IMR-90 (cell line): Measurements from ENCODE around the gene GALNT16.

Experiments
- BHLHE40 ChIP-seq: fragments of 150-350 bp; IDR thresholded peaks from 2 replicates; pipeline ENCODE4 v1.6.1; 2016; ENCODE audit warnings: mild to moderate bottlenecking, low read depth, low read length
- FOS ChIP-seq: fragments of 150-350 bp; IDR thresholded peaks from 2 replicates; pipeline ENCODE4 v1.6.1; 2016; ENCODE audit warnings: low read depth, low read length
- MAZ ChIP-seq: IDR thresholded peaks from 2 replicates; pipeline ENCODE4 v1.6.1; 2012; ENCODE audit warnings: low read depth, mild to moderate bottlenecking, low read length, improper control_type of control experiment, moderate library complexity, borderline replicate concordance
- MXI1 ChIP-seq: IDR thresholded peaks from 2 replicates; pipeline ENCODE4 v1.6.1; 2012; ENCODE audit warnings: low read depth, mild to moderate bottlenecking, low read length, moderate library complexity, borderline replicate concordance
- NFE2L2 ChIP-seq: fragments of 150-350 bp; IDR thresholded peaks from 2 replicates; pipeline ENCODE4 v1.6.1; 2016; ENCODE audit warnings: low read depth, mild to moderate bottlenecking, low read length
- POLR2A ChIP-seq: IDR thresholded peaks from 2 replicates; pipeline ENCODE4 v1.6.1; 2012; ENCODE audit warnings: mild to moderate bottlenecking, low read depth, low read length
- RAD21 ChIP-seq: IDR thresholded peaks from 2 replicates; pipeline ENCODE4 v1.6.1; 2012; ENCODE audit warnings: low read length, improper control_type of control experiment
- RCOR1 ChIP-seq: IDR thresholded peaks from 2 replicates; pipeline ENCODE4 v1.6.1; 2012; ENCODE audit warnings: mild to moderate bottlenecking, low read length, improper control_type of control experiment; ENCODE audit not compliant: insufficient replicate concordance
- RFX5 ChIP-seq: IDR thresholded peaks from 2 replicates; pipeline ENCODE4 v1.8.0; 2012; ENCODE audit warnings: low read depth, mild to moderate bottlenecking, low read length, moderate library complexity
- SMC3 ChIP-seq: fragments of 150-350 bp; IDR thresholded peaks from 2 replicates; pipeline ENCODE4 v1.6.1; 2016; ENCODE audit warnings: low read depth, mild to moderate bottlenecking, antibody characterized with exemption, low read length, moderate library complexity
- TF ChIP-seq, protein P1 (sequence below): conservative IDR thresholded peaks from 2 replicates; pipeline ENCODE4 v1.5.1; 2012; ENCODE audit warnings: mild to moderate bottlenecking, low read depth, low read length, improper control_type of control experiment
- TF ChIP-seq, protein P2 (sequence below): fragments of 150-350 bp; IDR thresholded peaks from 2 replicates; pipeline ENCODE4 v1.6.1; 2017; ENCODE audit warnings: mild to moderate bottlenecking, antibody characterized with exemption, low read length, low read depth

DNA sequence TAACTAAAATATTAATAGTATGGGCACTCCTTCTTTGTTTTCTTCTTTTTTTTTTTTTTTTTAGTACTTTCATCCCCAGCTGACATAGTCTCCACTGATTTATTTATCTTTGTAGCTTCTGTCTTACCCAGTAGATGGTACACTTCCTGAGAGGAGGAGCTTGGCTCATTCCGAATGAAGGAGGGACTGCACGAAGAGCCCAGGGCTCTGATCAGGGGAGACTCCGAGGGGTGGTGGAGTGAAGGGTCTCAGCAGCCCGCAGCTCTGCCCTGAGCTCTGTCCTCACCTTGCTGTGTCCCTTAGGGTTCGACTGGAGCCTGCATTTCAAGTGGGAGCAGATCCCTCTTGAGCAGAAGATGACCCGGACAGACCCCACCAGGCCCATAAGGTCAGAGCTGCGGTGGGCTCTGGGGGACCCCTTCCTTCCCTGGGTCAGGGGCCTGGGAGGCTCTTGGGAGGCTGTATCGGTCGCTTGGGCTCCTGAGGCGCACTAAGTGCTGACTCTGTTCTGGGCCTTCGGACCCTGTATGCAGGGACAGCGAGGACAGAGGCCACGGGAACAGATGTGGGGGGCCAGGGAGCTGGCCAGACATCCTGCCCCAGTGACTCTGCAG is 72.9 kb downstream of the GALNT16 start:
- TF ChIP-seq, protein P1, sequence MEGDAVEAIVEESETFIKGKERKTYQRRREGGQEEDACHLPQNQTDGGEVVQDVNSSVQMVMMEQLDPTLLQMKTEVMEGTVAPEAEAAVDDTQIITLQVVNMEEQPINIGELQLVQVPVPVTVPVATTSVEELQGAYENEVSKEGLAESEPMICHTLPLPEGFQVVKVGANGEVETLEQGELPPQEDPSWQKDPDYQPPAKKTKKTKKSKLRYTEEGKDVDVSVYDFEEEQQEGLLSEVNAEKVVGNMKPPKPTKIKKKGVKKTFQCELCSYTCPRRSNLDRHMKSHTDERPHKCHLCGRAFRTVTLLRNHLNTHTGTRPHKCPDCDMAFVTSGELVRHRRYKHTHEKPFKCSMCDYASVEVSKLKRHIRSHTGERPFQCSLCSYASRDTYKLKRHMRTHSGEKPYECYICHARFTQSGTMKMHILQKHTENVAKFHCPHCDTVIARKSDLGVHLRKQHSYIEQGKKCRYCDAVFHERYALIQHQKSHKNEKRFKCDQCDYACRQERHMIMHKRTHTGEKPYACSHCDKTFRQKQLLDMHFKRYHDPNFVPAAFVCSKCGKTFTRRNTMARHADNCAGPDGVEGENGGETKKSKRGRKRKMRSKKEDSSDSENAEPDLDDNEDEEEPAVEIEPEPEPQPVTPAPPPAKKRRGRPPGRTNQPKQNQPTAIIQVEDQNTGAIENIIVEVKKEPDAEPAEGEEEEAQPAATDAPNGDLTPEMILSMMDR, result no peak
- no peak for TF ChIP-seq NFE2L2
- TF ChIP-seq RAD21, result no peak
- no peak for TF ChIP-seq POLR2A
- TF ChIP-seq RFX5, result no peak
- TF ChIP-seq RCOR1, result no peak
- TF ChIP-seq, protein P2, sequence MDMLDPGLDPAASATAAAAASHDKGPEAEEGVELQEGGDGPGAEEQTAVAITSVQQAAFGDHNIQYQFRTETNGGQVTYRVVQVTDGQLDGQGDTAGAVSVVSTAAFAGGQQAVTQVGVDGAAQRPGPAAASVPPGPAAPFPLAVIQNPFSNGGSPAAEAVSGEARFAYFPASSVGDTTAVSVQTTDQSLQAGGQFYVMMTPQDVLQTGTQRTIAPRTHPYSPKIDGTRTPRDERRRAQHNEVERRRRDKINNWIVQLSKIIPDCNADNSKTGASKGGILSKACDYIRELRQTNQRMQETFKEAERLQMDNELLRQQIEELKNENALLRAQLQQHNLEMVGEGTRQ, result no peak
- TF ChIP-seq BHLHE40, result no peak
- TF ChIP-seq SMC3, result no peak
- no peak for TF ChIP-seq MXI1
- no peak for TF ChIP-seq MAZ
- no peak for TF ChIP-seq FOS
